A549 (cell line): ENCODE data around the gene C11orf86. TPM values are rescaled to one million over a fixed set of nuclear protein-coding genes. Genes with fewer than 3 reads are reported as not detected.
A peak's percentile ranks its signal among the peaks of the same experiment; 100 is the strongest.

Source experiments
- ATAC-seq, 2 experiments: fragments of 200-7000 bp in 1 of 2; fragments of >200 bp in 1 of 2; cut with Nextera tagmentation in 1 of 2; cut with Tn5 transposase in 1 of 2; 3 replicates each; pipeline versions ENCODE4 v1.8.0 to v1.9.1; 2018 to 2020; ENCODE audit warnings: mild to moderate bottlenecking in 1 of 2, moderate library complexity in 1 of 2
- CTCF ChIA-PET: fragments of 300-600 bp; sonication (Branson Sonifier 250); formaldehyde crosslinking; extraction: SDS; loops from one replicate; lab custom pipeline; 2021; ENCODE audit warnings: antibody characterized with exemption, inconsistent platforms; lab: Yijun Ruan, JAX
- POLR2A ChIA-PET: fragments of 350-600 bp; formaldehyde crosslinking; extraction: SDS; loops from one replicate; lab custom pipeline; 2021; ENCODE audit warnings: antibody characterized with exemption, inconsistent platforms; lab: Yijun Ruan, JAX
- DNase-seq, 2 experiments: peaks; one replicate each; pipeline versions ENCODE4 v3.0.0 to v3.0.0-alpha.2; 2011 to 2016; ENCODE audit warnings: low read depth in 1 of 2, low spot score in 1 of 2
- FAIRE-seq: peaks from 2 replicates; lab custom pipeline; 2011; peaks lifted over from hg19 to GRCh38; lab: Jason Lieb, UNC
- H3K27ac ChIP-seq, 2 experiments: fragments of >200 bp; sonication (Bioruptor Twin); formaldehyde crosslinking; 3 replicates each; pipeline ENCODE4 v1.5.1; 2016 to 2017
- H3K4me1 ChIP-seq: fragments of >200 bp; sonication (Bioruptor Twin); formaldehyde crosslinking; 3 replicates; pipeline ENCODE4 v1.6.1; 2016
- H3K4me2 ChIP-seq: fragments of >200 bp; sonication (Bioruptor Twin); formaldehyde crosslinking; 3 replicates; pipeline ENCODE4 v1.6.1; 2016
- H3K4me3 ChIP-seq: fragments of >200 bp; sonication (Bioruptor Twin); formaldehyde crosslinking; 3 replicates; pipeline ENCODE4 v1.5.1; 2016
- H3K9me3 ChIP-seq: fragments of >200 bp; sonication (Bioruptor Twin); formaldehyde crosslinking; 3 replicates; pipeline ENCODE4 v1.6.1; 2016
- CTCF ChIP-seq: fragments of >200 bp; sonication (Bioruptor Twin); formaldehyde crosslinking; IDR thresholded peaks from 3 replicates; pipeline ENCODE4 v1.5.1; 2016
- EHMT2 ChIP-seq: fragments of 200-600 bp; sonication (generic); IDR thresholded peaks from 2 replicates; pipeline ENCODE4 v1.6.1; 2016; ENCODE audit warnings: antibody characterized with exemption, low read depth, mild to moderate bottlenecking, moderate library complexity
- EP300 ChIP-seq, 2 experiments: fragments of >200 bp; sonication (Bioruptor Twin); formaldehyde crosslinking; IDR thresholded peaks; 2 replicates in 1 of 2; 3 replicates in 1 of 2; pipeline ENCODE4 v1.6.1; 2016 to 2017
- ESRRA ChIP-seq: fragments of 150-350 bp; IDR thresholded peaks from 2 replicates; pipeline ENCODE4 v1.6.1; 2014; ENCODE audit warnings: mild to moderate bottlenecking, low read length, borderline replicate concordance
- HDAC2 ChIP-seq: fragments of 200-600 bp; sonication (generic); IDR thresholded peaks from 2 replicates; pipeline ENCODE4 v1.6.1; 2016
- HES2 ChIP-seq: fragments of >200 bp; sonication (Bioruptor Twin); formaldehyde crosslinking; IDR thresholded peaks from 2 replicates; pipeline ENCODE4 v1.6.1; 2016
- JUNB ChIP-seq: fragments of >200 bp; sonication (Bioruptor Twin); formaldehyde crosslinking; IDR thresholded peaks from 2 replicates; pipeline ENCODE4 v1.6.1; 2016
- KDM1A ChIP-seq: fragments of 200-600 bp; sonication (generic); IDR thresholded peaks from 2 replicates; pipeline ENCODE4 v1.6.1; 2016; ENCODE audit warnings: low read depth, mild to moderate bottlenecking
- MAX ChIP-seq: IDR thresholded peaks from 2 replicates; pipeline ENCODE4 v1.6.1; 2012
- MAZ ChIP-seq: fragments of 150-350 bp; IDR thresholded peaks from 2 replicates; pipeline ENCODE4 v1.6.1; 2014; ENCODE audit warnings: antibody characterized with exemption, low read depth, low read length, borderline replicate concordance
- PBX3 ChIP-seq: IDR thresholded peaks from 2 replicates; pipeline ENCODE4 v1.6.1; 2012
- RAD21 ChIP-seq, 2 experiments: fragments of >200 bp in 1 of 2; sonication (Bioruptor Twin) in 1 of 2; formaldehyde crosslinking in 1 of 2; IDR thresholded peaks in 1 of 2; conservative IDR thresholded peaks in 1 of 2; 2 replicates in 1 of 2; 3 replicates in 1 of 2; pipeline ENCODE4 v1.6.1; 2012 to 2018; ENCODE audit warnings: inconsistent platforms in 1 of 2
- RNF2 ChIP-seq: fragments of 200-600 bp; sonication (generic); IDR thresholded peaks from 2 replicates; pipeline ENCODE4 v1.6.1; 2016; ENCODE audit warnings: low read depth, mild to moderate bottlenecking, antibody characterized with exemption, moderate library complexity, borderline replicate concordance
- SMC3 ChIP-seq: fragments of >200 bp; sonication (Bioruptor Twin); formaldehyde crosslinking; IDR thresholded peaks from 3 replicates; pipeline ENCODE4 v1.6.1; 2018; ENCODE audit warnings: inconsistent platforms
- USF2 ChIP-seq: fragments of 450-650 bp; IDR thresholded peaks from 2 replicates; pipeline ENCODE4 v1.6.1; 2014; ENCODE audit warnings: antibody characterized with exemption
- ZC3H11A ChIP-seq: fragments of 450-650 bp; IDR thresholded peaks from 2 replicates; pipeline ENCODE4 v1.6.1; 2014; ENCODE audit warnings: antibody characterized with exemption, mild to moderate bottlenecking
- ZFP36 ChIP-seq: fragments of 450-650 bp; IDR thresholded peaks from 2 replicates; pipeline ENCODE4 v1.6.1; 2014; ENCODE audit warnings: borderline replicate concordance; ENCODE audit not compliant: partially characterized antibody
- ZNF302 ChIP-seq: fragments of 250-450 bp; sonication (Bioruptor Pico); IDR thresholded peaks from 2 replicates; pipeline ENCODE4 v1.9.0; 2021; ENCODE audit warnings: inconsistent platforms, mild to moderate bottlenecking, moderate library complexity
- WGBS: methylation state at CpG from one replicate; pipeline ENCODE4 v1.1.6; 2017; ENCODE audit errors: missing lambda C conversion rate; 5-methylcytosine and 5-hydroxymethylcytosine counted together
- polyA plus RNA-seq, 4 experiments: library from polyadenylated mRNA; depleted of rRNA in 3 of 4; stranded (reverse); fragments of >200 nt; fragmentation: RNase III in 1 of 4; extraction: RNeasy Plus Mini Kit Qiagen cat#74134 plus additional on column Dnase treatment in 1 of 4; gene quantifications; 2 replicates in 3 of 4; 3 replicates in 1 of 4; pipeline ENCODE4 v1.2.3, GENCODE V29; 2011 to 2017

C11orf86 gene
- polyA plus RNA-seq, 2 of the 4 experiments (the other 2 are of a cell fraction): 9.3 to 56.4 TPM

- ChIA-PET POLR2A (interaction anchor here (0.6 to 2.0 kb wide), 5 partner anchors 89 to 132 kb away, joined by 3 to 7 read pairs (median 3); partner anchors contain the start of gene RCE1), CTCF (interaction anchor here (0.6 to 3.3 kb wide), 58 partner anchors 9 to 568 kb away, joined by 3 to 33 read pairs (median 7); partner anchors contain the start of genes PC, RCE1 and SYT12)
- peak overlapping the region; percentile 78 for H3K4me2 ChIP-seq
These were observed 412 bp downstream of the C11orf86 start for GRCh38 chr11:66975405-66976027.

GRCh38 chr11:66976028-66976467, 944 bp downstream of the C11orf86 start:
- peak; percentile 33 to 44; a peak in 5 of 6 replicates for ATAC-seq
- DNase-seq: peak in 1 of 2 experiments; percentile 53
- TF ChIP-seq HDAC2 (no peak), EP300 (IDR thresholded peaks at IDR 0.05) (no peak), SMC3 (peak; percentile 77; the same call in 2 of the 3 replicates), CTCF (peak; percentile 79), RAD21 (conservative IDR thresholded peaks at IDR 0.05 in 1 of 2, IDR thresholded peaks at IDR 0.05 in 1 of 2) (peak; percentile 84 to 88), HES2 (no peak), PBX3 (no peak)
- Histone ChIP-seq H3K9me3 (peaks cover 18% of the 10 kb centered on the region), H3K27ac (peak overlapping the region; percentile 95 to 99), H3K4me1 (peaks cover 61% of the 10 kb centered on the region), H3K4me2 (peak overlapping the region; percentile 78), H3K4me3 (no peak overlapping the region)
- WGBS: 86% methylated on average over 9 of the region's 9 CpGs
- FAIRE-seq: no peak
- POLR2A ChIA-PET: interaction anchor here (0.6 to 2.0 kb wide), 6 partner anchors 90 to 133 kb away, joined by 3 to 7 read pairs (median 4); partner anchors contain the start of gene RCE1
- CTCF ChIA-PET: interaction anchor here (0.6 to 3.3 kb wide), 59 partner anchors 8 to 568 kb away, joined by 3 to 33 read pairs (median 7); partner anchors contain the start of genes PC, RCE1 and SYT12

More at GRCh38 chr11:66975405-66976027, 412 bp downstream of the C11orf86 start:
- TF ChIP-seq ZC3H11A (no peak), ZNF302 (CRISPR knock-in tag) (no peak), KDM1A (peak; percentile 79; the same call in 1 of the 2 replicates), ZFP36 (peak; percentile 95), EHMT2 (no peak), MAX (no peak; the same call in 1 of the 2 replicates), PBX3 (no peak), MAZ (no peak), RNF2 (no peak), JUNB (no peak), USF2 (no peak), ESRRA (no peak), EP300 (IDR thresholded peaks at IDR 0.05) (no peak)
- ATAC-seq (peak; percentile 10 to 11; a peak in 5 of 6 replicates), DNase-seq (no peak), FAIRE-seq (no peak)
- H3K4me3 ChIP-seq: peak overlapping the region; percentile 33
- peak overlapping the region; percentile 95 to 99 for H3K27ac ChIP-seq
- 47% methylated on average over 8 of the region's 11 CpGs for whole genome bisulfite sequencing
- H3K4me1 ChIP-seq: peaks cover 63% of the 10 kb centered on the region
- H3K9me3 ChIP-seq: peaks cover 18% of the 10 kb centered on the region
